SKM-1 treated with dmso at 0.1 percent for 144 hours (cell line): ENCODE measurements around the gene KRT8.

Experiments
- DNase-seq: peaks from one replicate; lab custom pipeline; 2025; ENCODE audit not compliant: unreplicated experiment; lab: John Stamatoyannopoulos, UW

Gene KRT8

DNA sequence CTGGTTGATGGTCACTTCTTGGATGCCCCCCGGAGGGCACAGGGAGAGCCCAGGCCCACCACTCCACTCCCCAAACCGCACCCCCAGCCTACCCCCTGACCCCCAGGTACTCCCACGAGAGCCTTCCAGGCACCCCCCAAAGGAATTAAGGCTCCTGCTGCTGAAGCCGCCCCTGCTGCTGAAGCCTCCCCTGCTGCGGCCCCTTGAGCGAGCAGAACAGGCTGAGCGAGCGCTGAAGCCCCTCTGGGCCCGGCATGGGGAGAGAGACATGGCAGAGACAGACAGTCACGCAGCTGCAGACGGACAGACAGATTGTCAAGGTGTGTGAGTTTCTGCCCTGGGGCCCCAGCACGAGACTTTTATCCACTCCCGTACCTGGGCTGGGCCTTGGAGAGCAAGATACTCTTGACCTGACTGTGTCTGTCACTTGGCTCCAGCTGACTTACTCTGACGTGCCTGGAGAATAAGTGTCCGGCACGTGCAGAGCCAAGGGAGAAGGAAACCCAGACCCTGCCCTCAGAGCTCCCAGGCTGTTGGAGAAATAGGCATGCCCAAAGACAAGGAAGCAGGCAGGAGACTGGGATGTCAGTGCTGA lies 56.1 kb downstream of the KRT8 start, which contains the start of gene KRT78:
Gene KRT78 (minus strand): TSS at position 334 of the 595 bp plus-strand sequence. CDS start 64 bp downstream, at position 270.
- no peak for DNase-seq

DNA sequence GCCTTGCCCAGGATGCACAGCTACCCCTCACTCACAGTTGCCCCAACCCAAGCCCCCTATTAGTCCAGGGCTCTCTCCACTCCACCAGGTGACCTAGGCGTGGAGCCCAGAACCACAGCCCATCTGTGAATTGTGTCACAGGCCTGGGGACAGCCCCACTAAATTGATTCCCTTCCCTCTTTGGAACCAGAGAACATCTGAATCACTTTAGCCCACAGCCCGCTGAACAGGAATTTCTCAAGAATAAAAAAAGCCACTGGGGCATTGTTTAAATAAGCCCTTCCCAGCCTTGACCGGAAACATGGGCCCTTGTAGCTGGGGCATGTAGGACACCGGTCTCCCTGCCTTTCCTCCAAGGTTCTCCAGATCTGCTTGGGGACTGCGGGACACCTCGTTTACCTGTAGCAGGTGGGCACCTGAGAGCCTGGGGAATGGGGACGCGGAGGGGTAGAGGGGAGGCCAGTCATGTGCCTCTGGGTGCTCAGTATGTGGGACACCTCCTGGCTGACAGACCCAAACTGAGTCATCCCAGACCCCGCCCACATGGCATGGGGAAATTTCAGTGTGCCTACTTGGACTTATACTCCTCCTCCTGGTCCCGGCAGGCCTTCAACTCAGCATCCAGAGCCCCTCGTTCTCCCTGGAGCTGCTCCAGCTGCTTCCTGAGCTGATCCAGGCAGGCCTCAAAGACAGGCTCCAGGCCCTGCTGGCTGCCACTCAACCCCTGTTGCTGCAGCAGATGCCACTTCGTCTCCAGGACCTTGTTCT lies 57.4 kb downstream of the KRT8 start:
- no peak for DNase-seq
